NCI-H1092 treated with DMSO at 0.1 percent for 48 hours (cell line): Measurements from ENCODE around the gene PDE1C.

ENCODE experiments used
- DNase-seq: peaks from one replicate; lab custom pipeline; 2025; lab: John Stamatoyannopoulos, UW

Gene PDE1C

DNA sequence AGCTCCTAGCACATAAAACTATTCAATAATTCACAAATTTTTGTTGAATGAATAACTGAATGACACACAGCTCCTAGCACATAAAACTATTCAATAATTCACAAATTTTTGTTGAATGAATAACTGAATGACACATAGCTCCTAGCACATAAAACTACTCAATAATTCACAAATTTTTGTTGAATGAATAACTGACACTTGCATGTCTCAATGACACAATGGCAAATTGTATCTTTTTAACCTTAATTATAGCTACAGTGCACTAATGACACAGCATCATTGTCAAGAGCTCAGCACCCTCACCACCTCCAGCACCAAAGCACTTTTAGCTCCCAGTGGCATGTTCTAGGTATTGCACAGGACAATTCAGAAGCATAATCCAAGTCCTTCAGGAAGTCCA is 131.6 kb downstream of the PDE1C start:
- DNase-seq, result no peak

DNA sequence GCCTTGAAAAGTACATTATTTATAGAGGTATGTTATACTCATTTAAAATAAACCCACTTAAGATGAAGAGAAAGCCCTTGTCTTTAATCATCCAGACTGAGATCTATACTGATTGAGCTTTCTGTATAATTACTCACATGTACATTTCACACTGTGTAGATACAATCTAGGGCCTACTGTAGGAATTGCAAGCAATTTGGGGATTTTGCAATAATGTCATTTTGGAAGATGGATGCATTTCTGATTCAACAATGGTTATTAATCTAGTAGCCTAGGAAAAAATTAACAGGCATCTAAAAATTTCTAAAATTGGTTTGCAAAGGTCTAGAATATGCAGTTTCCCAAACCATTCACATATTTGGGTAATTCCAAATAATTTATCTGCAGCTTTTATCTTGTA is 132.2 kb downstream of the PDE1C start:
- no peak for DNase-seq

DNA sequence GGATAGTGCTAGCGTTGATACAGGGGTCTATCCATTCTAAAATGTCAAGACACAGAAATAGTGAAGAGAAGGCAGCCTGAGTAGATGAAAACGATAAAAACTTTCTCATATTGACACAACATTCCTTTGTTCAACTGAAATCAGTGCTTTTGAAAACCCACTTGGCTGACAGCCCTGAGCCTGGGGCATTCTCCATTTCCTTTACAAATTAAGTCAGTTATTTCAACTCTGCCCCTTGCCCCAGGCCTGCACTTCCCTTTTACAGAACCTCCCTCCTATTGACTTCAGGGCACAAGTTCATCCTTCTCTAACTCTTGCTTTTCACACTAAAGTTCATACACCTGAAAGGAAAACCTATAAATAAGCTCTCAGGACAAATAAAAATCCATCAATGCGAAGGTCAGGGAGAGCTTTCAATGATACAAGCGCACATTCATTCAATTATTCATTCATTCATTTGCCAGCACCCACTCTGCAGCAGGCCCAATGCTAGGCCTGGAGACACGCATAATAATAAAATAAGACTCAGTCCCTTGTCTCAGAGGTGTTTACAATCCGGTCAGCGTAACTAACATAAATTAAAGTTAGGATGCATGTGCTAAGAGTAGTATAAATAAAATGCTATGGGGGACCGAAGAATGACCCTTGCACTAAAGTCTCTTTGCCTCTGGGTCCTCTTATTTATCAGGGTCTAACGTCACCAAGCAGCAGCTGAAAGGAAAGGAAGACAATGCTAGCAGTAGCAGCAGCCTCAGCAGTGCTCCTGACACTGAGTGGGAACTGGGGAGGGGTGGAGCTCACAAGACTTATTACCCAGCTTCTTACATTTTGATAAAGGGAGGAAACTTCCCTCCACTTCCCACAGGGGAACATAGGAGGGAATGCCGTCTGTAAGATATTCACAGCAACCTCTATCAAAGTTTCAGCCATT is 134.8 kb downstream of the PDE1C start:
- no peak for DNase-seq

DNA sequence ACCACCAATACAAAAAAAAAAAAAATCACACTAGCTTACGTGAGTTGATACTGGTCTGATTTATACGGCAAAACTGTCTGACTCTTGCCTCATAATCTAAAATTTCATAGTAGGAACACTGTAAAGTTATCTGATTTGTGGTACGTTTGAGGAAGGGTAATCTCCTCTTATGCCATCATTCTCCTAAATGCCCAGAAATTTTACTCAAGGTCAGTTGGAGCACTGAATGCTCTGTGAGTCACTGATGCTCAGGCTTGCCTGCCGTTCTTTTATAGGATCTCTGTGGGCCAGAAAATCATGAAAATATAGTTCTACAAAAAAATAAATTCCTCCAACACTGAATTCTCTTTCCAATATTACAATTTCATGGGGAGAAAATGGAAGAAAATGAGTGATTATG is 135.7 kb downstream of the PDE1C start:
- no peak for DNase-seq

DNA sequence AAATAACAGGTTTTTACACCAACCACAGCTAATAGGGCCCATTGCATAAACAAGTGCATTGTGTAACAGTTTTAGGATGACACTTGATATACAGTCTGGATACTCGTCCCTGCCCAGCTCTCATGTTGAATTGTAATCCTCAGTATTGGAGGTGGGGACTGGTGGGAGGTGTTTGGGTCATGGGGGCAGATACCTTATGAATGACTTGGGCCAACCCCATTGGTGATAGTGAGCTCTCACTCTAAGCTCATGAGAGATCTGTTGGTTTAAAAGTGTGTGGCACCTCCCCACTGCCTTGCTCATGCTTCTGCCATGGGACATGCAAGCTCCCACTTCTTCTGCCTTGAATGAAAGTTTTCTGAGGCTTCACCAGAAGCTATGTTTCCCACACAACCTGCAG is 136.7 kb downstream of the PDE1C start:
- DNase-seq, result no peak

DNA sequence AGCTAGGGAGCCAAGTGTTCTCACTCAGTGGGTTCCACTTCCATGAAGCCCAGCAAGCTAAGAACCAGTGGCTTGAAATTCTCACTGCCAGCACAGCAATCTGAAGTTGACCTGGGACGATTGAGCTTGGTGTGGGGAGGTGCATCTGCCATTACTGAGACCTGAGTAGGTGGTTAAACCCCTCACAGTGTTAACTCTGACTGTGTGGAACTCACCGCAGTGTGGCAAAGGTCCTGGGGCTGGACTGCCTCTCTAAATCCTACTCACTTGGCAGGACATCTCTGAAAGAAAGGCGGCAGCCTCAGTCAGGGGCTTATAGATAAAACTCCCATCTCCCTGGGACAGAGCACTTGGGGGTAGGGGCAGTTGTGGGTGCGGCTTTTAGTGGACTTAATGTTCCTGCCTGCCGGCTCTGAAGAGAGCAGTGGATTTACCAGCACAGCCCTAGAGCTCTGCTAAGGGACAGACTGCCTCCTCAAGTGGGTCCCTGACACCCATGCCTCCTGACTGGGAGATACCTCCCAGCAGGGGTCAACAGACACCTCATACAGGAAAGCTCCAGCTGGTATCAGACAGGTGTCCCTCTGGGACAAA is 143.1 kb downstream of the PDE1C start:
- no peak for DNase-seq

DNA sequence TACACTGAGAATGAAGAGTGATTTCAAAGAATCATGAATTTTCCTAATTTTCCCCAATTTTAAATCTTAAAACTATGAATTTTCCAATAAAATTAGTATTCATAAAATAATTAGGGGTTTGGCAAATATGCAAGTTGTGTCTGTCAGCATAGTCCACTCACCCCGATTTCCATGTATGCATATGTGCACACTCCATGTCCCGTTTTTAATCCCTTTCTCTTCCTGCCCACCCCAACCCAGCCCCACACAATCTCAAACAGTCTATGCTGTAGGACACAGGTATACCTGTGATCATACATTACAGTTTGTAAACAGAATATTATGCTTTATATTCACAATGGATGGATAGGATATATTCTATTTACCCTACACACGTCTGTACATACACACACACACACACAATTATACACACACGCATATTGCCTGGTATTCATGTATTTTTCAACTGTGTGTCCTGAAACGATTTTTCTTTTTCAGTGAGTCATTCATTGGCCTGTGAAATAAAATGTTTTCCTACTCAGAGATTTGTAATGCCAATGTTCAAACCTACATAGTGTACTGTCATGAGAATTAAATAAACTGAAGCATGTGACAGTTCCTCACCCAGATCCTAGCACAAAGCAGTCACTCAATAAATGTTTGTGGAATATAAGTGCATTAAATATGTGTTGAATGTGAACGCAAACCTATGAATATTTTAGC is 144.3 kb downstream of the PDE1C start:
- no peak for DNase-seq

DNA sequence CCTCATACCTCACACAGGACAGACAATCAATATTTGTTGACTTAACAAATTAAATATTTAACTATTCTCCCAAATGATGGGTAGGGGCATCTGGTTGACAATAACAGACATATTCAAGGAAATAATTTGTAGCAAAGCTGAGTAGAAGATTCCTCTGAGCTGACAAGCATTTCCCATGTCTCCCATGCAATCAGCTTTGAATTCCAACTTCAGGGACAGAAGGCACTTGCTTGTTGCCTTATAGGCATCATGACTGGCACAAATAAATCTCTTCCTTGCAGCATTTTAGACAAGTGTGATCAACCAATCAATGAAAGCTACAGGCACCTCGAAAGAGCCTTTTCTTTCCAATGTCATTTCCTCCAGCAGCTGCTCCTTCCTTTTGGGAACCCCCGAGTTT is 146.0 kb downstream of the PDE1C start:
- no peak for DNase-seq

DNA sequence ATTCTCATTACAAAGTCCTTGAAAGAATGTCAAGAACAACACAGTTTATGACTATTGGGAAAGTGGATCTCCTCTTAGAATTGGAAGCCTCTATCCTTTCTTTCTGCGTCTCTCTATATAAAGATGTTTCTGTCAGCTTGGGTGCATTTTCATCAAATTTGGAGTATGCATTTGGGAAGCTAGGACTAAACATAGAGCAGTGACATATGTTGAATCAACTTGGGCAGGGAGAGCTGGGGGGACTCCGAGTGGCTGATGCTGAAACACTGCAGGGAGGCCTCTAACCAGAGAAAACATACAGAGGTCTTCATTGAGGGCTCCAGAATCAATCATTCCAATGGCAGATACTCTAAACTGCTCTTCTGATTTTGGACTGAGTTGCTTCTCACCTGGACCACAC is 147.4 kb downstream of the PDE1C start:
- no peak for DNase-seq

DNA sequence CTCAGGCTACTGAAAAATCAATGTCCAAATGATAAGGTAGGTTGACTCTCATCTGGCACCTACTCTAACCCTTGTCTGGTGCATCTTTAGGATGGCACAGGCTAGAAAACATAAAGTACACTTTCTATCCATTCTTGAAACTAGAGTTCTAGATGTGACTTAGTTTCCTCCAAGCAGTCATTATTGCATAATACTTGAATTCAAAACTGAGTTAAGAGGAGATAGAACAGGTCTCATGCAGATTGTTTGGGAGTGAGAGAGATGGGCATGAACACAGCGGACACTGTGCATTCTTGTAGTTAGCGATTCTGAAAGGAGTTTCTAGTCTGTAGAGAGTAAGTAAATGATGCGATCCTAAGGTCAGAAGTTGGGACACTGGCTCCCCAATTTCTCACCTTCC is 149.2 kb downstream of the PDE1C start:
- DNase-seq, result no peak

DNA sequence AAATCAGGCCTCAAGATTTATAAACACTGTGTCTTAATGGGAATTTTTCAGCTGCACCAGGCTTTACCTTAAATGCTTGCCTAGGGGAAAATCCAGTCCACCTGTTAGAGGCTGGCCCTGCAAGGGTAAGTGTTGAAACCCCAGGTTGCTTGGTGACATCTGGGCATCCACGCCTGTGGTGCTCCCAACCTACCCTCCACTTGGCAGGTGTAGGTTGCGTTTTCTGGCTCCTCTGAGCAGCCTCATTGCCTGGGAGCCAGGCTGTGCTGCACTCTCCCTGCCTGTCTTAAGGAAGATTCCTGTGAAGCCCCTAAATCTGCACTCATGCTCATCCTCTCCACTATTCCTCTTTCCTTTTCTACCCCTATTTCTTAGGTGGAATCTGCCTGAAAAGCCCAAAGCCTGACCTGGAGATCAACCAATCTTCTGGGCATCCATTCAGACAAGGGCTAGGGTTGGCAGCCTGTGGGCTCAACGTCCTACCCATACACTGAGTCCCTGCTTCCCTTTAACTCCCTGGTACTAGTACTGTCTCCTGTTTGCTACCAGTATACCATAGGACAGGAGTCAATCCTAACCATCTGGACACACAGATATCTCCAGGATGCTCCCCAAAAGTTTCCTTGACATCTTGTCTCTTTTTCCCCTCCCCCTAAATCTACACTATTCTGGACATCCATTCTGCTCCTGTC is 150.4 kb downstream of the PDE1C start:
- DNase-seq, result no peak

DNA sequence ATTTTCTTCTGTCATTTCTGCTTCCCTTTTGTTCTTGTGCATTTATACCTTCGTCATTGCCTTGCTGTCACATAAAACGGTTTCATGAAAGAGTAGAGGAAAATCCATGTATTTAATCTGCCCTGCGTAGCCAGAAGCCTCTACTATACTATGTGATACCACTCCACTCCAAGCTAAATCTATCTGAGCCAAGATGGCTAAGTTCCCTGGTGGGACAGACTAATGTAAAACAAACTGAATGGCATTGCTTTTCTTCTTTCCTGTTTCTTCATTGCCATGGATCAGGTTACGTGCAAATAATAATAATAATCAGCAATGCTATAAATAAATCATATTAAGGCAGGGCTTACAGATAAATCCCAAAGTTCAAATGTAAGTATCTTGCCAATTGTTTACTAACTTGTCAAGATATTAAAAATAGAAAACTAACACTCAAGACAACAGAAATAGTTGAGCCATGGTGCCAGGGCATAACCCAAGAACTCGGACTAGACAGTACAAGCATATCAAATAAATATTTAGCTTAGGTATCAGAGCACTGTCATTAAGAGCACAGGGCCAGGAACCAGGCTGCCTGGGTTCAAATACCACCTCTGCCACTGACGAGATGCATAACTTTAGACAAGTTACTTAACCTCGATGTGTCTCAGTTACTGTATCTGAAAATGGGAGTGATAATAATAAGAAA is 151.4 kb downstream of the PDE1C start:
- DNase-seq, result no peak

DNA sequence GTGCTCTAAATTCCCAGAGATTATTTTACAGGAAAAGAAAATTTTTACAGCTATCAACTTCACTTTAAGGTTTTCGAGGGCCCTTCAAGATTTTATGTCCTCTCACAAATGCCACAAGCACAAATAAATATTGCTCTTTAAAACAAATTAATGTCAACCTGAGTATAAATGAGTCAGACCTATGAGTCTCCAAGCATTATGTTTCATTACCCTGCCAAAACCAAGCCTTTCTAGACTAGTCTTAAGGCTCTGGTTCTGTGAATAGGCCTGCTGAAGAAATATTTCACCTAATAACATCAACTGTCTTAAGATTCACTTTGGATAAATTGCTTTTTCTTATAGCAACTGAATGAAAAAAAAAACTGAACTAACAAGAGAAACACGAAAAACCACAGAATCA is 153.0 kb downstream of the PDE1C start:
- no peak for DNase-seq

DNA sequence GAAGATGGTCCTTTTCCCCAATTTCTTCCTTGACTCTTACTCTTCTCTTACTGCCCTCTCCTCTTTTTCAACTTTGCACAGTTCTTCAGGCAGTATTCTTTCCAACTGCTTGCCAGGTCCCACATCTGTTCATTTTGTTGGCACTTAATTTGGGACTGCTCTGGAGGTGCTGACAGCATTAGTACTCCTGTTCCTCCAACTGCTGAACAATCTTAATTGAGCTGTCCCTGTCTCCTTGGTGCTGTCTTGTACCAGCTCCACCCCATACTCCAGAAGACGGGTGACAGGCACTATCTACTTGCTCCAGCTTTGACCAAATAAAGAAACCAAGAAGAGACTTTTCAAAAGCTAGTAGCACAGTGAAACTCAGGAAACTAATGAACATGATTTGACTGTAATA is 160.0 kb downstream of the PDE1C start:
- no peak for DNase-seq

DNA sequence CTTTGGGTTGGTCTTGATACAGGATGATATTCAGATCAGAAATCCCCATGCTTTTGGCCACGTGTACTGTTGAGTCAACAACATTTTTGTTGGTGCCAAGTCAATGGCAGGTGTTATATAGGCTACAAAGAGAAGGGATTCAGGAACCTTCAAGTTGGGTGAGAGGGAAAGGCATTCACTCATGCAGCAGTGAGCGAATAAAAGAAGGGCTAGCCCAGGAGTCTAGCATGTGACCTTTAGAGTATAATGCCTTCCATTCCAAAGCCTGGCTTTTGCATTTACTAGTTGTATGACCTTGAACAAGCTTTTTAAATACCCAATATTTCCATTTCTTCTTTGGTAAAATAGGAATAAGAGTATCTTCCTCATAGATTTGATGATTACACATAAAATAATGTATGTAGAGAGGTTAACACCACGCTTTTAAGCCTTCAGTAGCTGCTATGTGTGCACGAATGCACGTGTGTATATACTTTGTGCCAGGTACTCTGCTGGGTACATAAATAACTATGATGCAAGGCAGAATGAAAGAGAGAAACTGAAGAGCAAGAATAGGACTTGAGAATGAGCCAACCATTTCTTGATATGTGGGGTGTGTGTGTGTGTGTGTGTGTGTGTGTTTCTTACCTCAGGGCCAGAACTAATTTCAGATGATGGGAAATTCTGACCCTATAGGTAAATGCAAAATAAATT is 163.6 kb downstream of the PDE1C start:
- DNase-seq, result peak; percentile 40

DNA sequence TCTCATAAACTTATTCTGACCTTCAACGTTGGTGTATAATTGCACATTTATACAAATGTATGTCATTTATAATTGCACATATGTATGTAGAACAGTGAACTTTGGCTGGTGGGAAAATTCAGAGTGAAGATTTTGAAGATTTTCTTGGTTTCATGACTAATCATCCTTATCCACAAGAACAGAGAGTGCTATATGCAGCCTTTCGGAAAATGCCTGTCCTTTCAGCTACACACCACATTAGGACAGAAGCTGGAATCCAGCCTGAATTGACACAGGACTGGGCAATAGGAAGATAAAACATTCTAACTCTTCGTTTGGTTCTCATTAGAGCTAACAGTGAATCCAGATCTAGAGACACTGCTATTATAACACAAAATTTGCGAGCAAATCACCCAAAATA is 166.2 kb downstream of the PDE1C start:
- DNase-seq, result no peak

DNA sequence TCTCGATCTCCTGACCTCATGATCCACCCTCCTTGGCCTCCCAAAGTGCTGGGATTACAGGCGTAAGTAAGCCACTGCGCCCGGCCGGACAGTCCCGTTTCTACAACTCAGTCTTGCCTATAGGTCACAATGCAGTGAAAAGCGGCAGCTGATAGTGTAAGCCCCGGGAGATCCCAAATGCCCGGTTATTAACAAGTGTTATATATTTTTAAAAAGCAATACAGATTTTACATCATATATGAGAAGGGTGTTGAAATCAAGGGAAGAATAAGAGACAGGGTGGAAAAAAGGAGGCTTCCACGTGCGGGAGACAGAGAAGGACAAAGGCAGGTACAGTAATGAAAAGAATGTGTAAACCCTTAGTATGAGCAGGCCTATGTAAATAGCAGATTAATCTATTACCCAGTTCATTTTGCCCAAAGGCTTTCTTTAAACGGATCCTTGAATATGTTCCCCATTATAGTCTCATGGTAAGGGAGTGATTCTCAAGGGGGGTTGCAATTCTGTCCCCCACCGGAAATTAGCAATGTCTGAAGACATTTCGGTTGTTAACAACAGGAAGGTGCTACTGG is 170.8 kb downstream of the PDE1C start:
- DNase-seq, result no peak

DNA sequence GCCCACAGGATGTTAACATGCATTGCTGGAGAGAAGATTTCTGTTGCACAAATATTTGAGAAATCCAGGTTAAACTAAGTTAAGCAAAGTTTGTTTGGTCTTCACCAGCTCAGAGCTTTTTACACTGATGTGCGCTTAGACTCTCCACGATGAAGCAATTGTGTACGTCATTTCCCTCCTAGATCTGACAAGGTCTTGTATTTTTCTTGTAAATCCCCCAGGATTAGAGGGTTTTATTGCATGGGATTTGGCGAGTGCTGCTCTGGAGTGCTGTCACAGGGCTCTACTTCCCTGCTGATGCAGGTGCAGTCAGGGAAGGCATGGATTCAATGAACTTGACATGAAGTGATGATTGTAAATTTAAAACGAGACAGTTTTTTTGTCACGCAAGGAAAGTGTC is 173.3 kb downstream of the PDE1C start:
- no peak for DNase-seq

DNA sequence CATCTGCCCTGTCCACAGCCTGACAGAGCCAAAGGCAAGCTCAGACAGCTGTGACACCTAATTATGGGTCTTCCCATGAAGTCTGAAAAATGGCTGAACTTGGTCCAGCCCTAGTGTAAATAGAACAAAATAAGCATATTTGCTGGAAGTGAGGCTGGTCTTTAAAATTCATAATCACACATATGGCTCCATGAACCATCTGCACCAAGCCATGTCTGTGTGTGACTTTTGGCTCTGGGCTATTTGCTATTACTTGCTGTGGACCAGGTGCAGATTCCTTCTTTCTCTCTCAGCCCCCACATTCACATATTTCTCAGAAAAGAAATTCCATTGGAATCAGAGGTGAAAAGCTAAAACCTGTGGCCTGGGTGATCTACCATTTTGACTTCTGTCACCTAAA is 175.9 kb downstream of the PDE1C start:
- no peak for DNase-seq

DNA sequence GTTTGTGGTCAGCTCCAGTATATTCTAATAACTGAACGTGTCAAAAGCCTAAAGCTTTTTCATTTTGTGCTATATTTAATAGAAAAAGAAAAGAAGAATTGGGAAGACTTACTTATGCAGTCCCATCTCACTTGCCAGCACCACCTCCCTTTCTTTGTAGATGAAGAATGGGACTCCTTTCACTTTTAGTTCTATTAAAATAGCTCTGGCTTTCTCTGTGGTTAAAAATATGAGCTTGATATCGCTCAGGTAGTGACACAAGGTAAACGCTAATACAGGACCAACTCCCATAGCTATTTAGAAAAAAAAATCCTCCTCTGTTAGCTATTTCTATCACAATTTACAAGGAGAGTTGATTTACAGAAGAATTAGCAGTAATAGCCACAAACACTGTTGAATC is 176.8 kb downstream of the PDE1C start:
- no peak for DNase-seq
